GM18508 (cell line): ENCODE data around the gene GCC1.

Source experiments
- ATAC-seq: cut with Tn5 transposase; IDR thresholded peaks from one replicate; pipeline ENCODE4 v1.9.1; 2021; ENCODE audit warnings: moderate number of reproducible peaks; ENCODE audit not compliant: insufficient read depth, unreplicated experiment

Gene GCC1

GRCh38 chr7:127539116-127539515 lies 46.3 kb downstream of the GCC1 start:
- no peak for ATAC-seq

- no peak for ATAC-seq
Observed at GRCh38 chr7:127536741-127537140, 48.7 kb downstream of the GCC1 start.

GRCh38 chr7:127536394-127536691 lies 49.1 kb downstream of the GCC1 start:
- ATAC-seq: no peak

GRCh38 chr7:127535546-127536393 lies 49.6 kb downstream of the GCC1 start:
- no peak for ATAC-seq

- ATAC-seq: no peak
Observed at GRCh38 chr7:127534636-127535035, 50.8 kb downstream of the GCC1 start.

GRCh38 chr7:127532736-127533135 lies 52.7 kb downstream of the GCC1 start:
- ATAC-seq: no peak

- ATAC-seq: no peak
Observed at GRCh38 chr7:127532151-127532550, 53.2 kb downstream of the GCC1 start.
